ENCODE measurements around the gene COX20.

COX20 gene

DNA sequence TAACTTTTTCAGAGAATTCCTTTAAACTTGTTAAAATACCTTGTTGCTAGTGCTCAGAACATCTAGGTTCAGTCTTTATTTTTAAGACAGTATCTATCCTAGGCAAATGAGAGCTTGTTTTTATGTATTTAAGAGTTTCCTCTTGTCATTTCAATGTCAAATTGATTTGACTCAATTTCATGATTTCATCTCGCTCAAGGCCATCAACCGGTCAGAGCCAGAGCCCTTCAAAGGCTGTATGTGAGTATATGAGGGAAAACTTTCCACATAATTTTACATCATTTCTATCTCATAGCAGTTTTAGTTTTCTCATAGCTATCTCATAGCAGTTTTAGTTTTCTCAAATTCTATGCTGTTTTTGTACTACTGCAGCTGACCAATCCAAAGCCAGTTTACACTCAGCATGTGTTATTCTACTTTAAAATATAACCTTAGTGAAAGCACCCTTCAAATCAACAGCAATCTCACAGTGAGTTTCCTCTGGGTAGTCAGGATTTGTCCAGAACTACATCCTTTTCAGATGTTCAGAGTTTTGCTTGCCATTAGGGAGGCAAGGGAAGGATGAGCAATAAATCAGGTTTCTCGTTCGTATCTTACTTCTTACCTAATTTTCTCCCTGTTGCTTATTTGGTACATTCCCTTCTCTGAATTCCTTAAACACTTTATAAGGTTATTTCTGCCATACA lies 16.2 kb downstream of the COX20 start:
- DNase-seq (ENCODE audit: low read depth) = no peak

DNA sequence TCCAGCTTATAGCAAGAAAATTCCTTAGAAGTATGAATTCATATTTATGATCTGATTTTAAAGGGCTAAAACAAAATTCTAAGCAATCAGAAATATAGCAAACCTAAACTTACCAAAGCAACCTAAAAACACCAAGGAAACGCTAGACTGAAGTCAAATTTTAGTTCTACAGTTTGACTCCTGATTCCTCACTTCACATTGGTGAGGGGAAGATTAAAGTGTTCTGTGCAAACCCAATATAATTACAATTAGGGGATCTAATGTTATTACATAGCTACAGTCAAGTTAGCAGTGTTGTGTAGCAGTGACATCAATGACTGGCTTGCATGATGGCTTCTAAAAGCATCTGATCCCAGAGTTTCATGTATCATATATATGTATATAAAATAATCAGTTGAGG lies 17.2 kb downstream of the COX20 start:
- no peak for DNase-seq (ENCODE audit: low read depth)

DNA sequence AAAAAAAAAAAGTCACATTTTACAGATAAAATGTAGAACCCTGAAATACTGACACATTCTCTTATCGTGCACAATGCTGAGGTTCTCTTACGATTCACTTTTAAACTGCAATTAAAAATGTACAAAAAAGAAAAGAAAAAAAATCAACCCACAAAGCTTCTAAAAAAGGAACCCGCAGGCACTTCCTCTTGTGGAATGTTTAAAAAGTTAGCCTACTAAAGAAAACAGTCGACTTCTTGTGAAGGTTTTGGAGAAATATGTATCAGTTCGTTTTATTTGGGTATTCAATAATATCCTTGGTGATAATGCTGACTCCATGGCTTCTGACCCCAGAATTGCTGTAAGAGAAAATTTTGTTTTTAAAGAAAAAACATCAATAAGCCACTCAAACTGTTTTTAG lies 18.7 kb downstream of the COX20 start:
- DNase-seq (ENCODE audit: low read depth) = no peak

DNA sequence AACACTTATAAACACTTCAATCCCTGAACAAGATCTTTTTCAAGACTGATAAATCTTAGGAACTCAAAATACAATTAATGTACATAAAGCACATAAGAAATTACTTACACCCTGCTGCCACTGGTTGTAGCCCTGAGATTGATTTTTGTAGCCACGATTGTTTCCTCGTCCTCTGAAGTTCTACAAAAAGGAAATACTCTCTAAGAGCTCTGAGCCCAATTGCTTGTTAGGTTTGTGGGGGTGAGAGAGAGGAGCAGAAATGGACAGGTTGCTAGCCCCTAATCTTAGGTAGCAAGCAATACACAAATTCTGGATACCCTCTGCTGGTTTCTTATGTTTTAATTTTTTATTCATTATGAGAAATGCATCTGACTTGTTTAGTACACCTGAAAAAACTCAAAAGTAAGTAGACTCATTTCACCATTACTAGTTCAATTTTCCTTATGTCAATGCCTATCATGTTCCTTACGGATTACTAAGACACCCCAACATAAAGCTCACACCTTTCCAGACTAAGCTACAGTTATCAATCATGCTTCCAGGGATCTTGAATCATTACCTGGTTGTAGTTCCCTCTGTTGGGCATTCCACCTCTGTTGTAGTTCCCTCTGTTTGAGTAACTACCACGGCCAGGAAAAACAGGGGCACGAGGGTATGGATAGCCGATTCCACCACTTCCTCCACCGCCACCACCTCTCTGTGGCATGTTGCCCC lies 19.6 kb downstream of the COX20 start:
- DNase-seq (ENCODE audit: low read depth) = no peak

DNA sequence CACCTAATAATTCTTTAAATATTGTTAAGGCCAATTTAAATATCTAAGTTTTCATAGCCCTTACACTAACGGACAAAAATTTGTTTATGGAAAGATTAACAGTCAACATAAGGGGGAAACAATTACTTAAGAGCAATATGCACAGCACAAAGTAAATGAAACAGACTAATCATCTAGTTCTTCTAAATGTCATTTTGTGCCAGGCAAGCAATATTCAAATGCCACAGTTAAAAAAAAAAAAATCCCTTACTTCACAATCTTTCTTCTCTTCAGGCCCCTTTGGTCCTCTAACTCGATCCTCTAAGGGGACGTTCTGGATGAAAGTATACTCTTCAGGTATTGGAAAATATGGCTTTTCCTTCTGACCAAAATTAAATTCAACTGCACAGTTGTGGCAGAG lies 22.3 kb downstream of the COX20 start:
- no peak for DNase-seq (ENCODE audit: low read depth)

DNA sequence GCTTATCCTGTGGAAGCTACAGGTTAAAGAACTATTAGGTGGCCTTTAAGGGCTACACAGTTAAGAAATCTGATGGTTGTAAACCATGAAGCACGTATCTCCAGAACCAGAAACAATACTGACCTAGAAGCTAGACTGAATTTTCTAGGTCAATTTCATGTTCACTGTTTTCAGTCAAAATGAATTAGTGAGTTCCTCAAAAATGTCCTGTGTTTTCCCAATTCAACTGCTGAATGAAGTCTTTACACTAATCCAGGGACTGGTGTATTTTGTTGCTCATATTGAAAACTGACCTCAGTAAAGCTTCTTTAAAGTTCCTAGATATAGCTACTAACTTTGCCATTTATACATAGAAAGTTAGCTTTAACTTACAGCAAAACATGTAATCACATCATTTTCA lies 22.9 kb downstream of the COX20 start:
- no peak for DNase-seq (ENCODE audit: low read depth)

DNA sequence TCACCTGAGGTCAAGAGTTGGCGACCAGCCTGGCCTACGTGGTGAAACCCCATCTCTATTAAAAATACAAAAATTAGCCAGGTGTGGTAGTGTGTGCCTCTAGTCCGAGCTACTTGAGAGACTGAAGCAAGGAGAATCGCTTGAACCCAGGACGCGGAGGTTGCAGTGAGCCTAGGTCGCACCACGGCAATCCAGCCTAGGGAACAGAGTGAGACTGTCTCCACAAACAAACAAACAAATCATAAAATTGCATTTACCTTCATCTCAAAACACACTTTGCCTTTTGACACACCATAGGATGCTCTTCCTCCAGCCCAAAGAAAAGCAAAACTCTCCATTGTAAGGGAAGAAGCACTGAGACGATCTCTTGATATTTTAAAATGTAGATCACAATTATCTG lies 24.6 kb downstream of the COX20 start:
- DNase-seq (ENCODE audit: low read depth) = no peak

DNA sequence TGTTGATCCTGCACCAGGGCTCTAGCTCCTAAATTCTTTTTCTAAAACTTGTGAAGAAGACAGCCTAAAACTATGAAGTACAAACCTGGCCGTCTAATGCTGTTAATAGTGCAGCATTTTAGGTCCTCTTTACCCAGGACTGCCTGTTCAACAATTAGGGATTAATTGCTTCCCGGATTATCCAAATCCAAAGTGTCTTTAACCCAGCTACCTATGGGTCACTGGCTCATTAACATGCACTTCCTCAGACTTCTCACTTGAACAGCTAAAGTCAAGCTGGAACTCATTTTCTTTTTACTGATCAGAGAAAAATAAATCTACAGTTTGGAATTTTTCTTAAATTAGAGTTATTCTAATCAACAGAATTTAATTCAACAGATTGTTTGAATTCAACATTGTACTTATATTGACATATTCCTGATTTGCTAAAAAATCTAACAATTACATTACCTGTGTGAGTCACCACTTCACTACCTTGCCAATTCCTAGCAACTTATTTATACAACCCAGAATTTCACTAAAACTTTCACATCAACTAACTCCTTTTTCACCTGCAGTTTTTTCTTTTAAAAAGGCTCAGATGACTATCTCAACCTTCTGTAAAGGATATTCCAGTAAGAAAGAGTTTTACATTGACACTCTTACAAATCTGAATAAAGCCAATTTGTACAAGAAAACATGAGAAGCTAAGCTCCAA lies 25.6 kb downstream of the COX20 start:
- no peak for DNase-seq (ENCODE audit: low read depth)

DNA sequence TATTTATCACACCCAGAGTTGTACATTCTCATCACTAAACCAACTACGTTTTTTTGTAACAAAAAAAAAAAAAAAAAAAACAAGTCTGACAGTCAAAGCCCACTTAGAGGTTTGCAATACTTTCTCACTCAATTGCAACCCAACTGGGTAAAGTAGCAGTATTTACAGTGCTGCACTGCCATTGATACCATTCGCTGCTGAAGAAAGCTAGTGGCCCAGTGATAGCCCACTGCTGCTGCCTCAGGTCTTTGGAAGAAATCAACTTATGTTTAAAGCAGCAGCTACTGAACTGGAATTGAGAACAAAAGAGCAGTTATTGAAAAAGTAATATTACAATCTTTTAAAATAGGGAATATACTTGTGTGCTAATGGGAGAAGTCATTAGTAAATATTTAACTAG lies 26.2 kb downstream of the COX20 start:
- no peak for DNase-seq (ENCODE audit: low read depth)

DNA sequence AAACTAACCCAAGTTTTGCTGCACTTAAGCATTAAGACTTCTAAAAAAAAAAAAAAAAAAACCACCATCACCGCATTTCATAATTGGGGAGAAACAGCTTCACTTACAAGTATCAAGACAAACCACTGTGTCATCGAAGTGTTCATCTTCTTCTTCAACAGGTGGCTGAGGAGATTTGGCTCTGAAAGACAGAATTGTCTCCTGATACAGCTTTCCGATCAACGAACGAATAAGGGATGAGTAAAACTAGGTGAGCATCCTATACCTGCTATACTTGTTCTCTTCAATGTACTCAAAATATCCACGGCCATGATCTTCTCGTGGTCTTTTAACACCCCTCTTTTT lies 26.9 kb downstream of the COX20 start:
- DNase-seq (ENCODE audit: low read depth) = no peak

DNA sequence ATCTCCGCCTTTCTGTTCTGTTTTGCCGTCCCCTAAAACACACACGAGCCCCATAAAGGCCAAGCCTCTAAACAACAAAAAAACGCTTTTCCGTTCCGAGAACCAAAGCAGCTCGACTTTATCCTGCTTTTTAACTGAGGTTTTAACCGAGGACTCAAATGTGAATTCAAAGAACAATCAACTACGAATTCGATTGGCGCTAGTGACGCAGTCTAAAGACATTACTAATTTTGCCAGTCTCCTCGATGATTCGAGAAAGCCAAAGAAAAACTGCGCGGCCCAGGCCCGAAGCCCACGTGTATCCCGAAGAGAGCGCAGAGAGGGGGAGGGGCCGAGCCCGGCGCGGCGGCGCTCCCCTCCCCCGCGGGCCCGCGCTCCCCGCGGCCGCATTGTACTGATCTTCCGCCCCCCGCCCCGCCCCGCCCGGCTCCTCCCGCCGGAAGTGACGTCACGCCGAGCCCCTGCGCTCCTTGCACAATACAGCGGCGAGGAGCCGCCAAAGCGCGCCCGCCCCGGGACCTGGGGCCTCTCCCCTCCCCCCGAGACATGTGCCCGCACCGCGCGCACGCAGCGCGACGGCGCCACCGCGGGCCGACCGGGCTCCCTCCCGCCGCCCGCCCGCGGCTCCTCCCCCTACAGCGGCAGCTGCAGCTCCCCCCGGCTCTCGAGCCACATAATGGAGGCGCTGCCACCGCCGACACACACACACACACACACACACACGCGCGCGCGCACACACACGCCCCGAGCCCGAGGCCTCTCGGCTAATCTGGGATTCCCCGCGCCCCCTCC lies 27.4 kb downstream of the COX20 start:
- peak; percentile 73 for DNase-seq (ENCODE audit: low read depth)

DNA sequence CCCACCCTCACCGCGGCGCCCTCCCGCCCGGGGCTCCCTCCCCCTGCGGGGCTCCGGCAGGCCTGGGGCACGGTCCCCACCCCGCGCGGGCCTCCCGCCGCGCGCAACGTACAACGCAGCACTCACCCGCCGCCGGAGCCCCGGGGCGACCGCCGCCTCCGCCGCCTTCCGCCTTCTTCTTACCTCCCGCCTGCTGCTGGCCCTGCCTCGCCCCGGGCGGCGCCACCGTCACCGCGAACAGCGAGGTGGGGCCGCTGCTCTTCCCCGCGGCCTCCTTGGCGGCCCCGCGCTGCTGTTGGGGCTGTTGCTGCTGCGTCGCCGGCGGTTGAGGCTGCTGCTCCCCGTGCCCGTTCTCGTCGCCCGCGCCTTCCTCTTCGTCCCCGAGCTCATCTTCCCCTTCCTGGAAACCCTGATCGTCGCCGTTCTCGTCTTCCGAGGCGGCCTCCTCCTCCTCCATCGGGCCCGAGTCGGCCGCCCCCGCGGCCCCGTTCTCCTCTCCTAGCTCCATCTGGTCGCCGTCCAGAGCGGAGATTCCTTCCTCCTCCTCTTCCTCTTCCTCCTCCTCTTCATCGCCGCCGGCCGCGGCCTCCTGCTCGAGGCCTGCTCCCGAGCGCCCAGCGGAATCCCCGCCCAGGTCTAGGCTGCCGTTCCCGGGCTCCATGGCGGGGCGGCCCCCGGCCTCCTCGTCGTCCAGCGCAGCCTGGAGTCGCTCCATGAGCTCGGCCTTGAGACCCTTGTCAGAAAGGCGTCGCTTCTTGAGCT lies 28.2 kb downstream of the COX20 start:
- no peak for DNase-seq (ENCODE audit: low read depth)

DNA sequence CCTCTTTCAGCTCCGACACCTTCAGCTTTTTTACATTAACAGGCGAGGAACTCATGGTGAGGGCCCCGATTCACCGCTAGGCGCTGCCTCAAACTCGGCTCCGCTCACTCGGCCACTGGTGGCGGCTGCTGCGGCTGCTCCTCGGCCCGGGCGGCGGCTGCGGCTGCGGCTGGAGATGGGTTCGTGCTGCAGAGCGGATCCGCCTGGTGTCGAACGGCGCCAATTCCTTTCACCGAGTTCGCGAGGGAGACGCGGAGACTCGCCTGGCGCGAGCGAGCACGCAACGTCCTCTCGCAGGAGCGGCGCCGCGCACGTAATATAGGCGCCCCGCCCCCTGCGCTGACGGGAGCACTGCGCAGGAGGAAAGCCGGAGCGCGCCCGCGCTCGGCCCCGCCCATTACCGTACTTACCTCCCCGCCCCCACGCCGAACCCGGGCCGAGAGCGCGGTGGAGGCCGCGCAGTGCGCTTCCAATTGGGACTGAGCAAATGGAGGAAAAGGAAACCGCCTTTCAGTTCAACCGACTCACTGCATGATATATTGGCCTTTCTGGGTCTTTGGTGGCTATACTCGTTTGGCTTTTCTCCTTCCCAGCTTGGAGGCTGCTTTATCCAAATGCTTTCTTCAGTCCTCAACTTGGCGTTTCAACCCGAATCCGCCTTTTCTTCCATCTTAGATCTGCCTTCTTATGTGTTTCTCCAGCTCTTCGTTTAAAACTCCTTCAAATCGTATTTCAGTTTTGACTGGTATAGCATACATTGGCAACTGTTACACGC lies 29.0 kb downstream of the COX20 start, which contains the start of gene HNRNPU:
TSS of gene HNRNPU (minus strand) at position 291 of the 775 bp plus-strand sequence. CDS start at position 55, 236 bp downstream.
- DNase-seq (ENCODE audit: low read depth) = peak; percentile 96

DNA sequence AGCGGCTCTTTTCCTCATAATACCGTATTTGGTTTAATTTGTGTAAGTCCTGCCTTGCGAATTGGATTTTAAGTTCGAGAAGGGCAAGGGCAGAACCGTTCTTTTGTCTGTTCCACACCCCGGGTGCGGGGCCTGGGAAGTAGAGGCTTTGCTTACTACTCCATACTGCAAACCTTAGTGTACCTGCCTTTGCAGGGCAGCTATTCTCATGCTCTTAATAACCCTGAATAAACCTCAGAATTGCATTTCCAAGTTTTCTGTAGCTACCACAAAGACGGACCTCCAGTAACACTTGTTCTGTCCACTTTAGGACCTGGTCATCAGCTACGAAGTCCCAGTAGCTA lies 29.5 kb downstream of the COX20 start:
- no peak for DNase-seq (ENCODE audit: low read depth)

DNA sequence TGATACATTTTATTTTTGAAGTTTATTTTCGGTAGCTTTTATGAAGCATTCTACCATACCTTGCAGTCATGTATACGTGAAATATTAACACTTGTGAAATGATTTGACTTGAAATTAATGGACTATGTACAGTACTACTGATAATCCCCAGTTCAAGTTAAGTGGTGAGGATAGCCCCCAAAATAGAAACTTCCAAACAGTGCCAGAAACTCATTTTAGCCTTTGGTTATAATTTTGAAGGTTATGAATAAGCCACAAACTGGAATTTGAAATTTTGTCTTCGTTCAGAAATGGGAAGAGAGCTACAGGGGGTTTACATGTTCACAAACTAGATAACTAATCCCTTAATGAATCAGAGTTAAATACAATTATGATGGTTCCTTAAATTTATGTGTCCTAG lies 30.4 kb downstream of the COX20 start:
- no peak for DNase-seq (ENCODE audit: low read depth)

DNA sequence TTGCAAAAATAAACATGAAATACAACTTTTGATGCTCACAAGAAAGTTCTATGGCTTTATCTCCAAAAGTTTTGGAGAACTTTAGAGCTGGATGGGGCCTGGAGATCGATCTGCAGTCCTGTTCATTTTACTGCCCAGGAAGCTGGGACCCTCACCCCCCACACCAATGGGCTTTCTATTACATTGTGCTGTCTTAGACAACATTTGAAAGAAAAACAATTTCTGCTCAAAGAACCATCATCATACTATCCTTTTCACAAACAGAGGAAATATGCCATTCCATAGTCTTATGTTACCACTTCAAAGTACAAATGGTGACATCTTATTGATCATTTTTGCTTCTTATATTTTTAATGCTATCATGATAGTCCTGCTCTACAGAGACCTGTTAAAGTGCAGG lies 30.9 kb downstream of the COX20 start:
- DNase-seq (ENCODE audit: low read depth) = no peak

DNA sequence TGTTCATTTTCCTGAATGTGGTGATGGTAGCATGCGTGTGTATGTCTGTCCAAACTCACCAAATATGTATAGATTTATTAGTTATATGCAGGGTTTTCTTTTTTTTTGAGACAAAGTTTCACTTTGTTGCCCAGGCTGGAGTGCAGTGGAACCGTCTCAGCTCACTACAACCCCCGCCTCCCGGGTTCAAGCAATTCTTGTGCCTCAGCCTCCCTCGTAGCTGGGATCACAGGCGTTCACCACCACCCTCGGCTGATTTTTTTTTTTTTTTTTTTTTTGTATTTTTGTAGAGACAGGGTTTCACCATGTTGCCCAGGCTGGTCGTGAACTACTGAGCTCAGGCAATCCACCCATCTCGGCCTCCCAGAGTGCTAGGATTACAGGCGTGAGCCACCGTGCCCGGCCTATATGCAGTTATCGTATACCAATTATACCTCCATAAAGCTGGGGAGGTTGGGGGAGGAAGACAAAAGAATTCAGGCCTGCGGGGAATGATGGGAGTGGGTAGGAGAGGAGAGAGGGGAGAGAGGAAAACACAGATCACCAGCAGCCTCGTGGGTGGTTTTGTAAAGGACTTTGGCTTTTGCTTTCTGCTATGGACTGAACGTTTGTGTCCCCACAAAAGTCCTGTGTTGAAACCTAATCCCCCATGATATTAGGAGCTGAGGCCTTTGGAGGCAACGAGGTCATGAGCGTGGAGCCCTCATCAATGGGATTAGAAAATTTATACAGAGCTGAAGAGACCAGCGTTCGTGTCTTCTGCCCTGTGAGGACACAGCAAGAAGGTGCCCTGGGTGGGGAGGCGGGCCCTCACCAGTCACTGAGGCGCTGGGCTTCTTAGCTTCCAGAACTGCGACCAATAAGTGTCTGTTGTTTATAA lies 33.3 kb downstream of the COX20 start:
- no peak for DNase-seq (ENCODE audit: low read depth)

DNA sequence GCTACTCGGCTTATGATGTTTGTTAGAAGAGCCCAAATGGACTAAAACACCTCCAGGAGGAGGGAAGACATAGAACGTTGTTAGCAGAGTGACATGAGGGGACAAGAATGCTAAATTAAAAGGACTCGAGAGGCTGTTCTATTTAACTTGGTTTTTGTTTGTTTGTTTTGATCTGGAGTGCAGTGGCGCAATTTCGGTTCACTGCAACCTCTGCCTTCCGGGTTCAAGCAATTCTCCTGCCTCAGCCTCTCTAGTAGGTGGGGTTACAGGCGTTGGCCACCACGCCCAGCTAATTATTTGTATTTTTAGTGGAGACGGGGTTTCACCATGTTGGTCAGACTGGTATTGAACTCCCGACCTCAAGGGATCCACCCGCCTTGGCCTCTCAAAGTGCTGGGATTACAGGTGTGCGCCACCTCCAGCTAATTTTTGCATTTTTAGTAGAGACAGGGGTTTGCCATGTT lies 33.9 kb downstream of the COX20 start:
- DNase-seq (ENCODE audit: low read depth) = no peak

DNA sequence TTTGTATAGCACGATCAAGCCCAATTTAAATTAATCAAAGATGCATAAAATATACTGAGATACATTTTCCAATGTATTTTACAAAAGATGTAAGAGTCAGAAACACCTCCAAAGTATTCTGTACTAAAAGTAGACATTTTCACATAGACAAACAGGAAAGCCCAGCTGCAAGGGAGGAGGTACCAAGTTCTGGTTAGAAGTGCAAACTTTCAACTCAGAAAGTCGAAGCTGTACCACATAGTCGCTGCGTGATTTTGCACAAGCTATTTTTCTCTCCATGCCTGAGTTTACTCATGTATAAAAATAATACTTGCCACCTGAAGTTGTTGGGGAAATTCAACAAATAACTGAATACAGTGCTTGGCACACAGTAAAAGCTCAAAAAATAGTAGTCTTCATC lies 34.5 kb downstream of the COX20 start:
- DNase-seq (ENCODE audit: low read depth) = no peak

DNA sequence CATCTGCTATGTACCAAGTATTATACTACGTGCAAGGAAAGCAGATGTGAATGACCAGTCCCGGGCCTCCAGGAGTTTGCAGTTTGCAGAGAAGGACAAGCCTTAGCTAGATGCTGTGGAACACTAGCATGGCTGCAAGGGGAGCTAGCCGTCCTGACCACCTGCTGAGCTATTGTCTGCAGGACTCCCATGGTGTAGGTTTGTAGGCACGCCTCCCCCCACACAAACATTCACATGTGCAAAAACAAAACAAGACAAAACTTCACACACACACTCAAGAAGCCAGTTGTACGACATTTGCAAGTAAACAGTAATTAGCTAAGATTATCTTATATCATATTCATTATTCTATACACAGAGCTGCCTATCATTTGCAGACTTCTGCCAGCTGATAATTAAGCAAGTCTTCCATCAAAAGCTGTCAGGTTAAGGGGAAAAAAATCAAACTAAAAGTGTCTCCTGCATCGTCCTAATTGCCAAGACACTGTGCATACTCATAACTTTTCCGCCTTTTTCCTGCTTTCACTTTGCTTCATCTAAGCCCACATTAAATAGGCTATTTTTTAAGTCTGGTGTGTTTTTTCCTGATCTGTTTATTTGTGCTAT lies 39.6 kb downstream of the COX20 start:
- no peak for DNase-seq (ENCODE audit: low read depth)

Data from CMK (cell line).